Neuronal stem cell (in vitro differentiated cells): Measurements from ENCODE around the gene OR12D1.
A peak's percentile ranks its signal among the peaks of the same experiment; 100 is the strongest.
"Not testable (repeated sequence)": the region's sequence is repeated elsewhere in the genome, so short reads cannot be mapped to it uniquely, and the experiment has no call there.

Experiments
- DNase-seq: peaks from one replicate; pipeline ENCODE4 v3.0.0-alpha.2; 2013; ENCODE audit warnings: low spot score
- H2AFZ ChIP-seq: one replicate; pipeline ENCODE4 v1.6.1; 2013; ENCODE audit warnings: mild to moderate bottlenecking, low read length, inconsistent platforms
- H2AK5ac ChIP-seq: 2 replicates; pipeline ENCODE4 v1.6.1; 2013; ENCODE audit warnings: low read depth, mild to moderate bottlenecking, inconsistent platforms, low read length, moderate library complexity, mixed read lengths
- H2BK120ac ChIP-seq: 2 replicates; pipeline ENCODE4 v1.6.1; 2013; ENCODE audit warnings: low read depth, mild to moderate bottlenecking, inconsistent platforms, low read length, moderate library complexity, mixed read lengths
- H2BK12ac ChIP-seq: one replicate; pipeline ENCODE4 v1.6.1; 2013; ENCODE audit warnings: low read length, inconsistent platforms
- H2BK15ac ChIP-seq: 2 replicates; pipeline ENCODE4 v1.6.1; 2013; ENCODE audit warnings: mild to moderate bottlenecking, low read length, inconsistent platforms, mixed read lengths
- H2BK5ac ChIP-seq: one replicate; pipeline ENCODE4 v1.6.1; 2013; ENCODE audit warnings: inconsistent platforms, mild to moderate bottlenecking, low read length, moderate library complexity
- H3K14ac ChIP-seq: one replicate; pipeline ENCODE4 v1.6.1; 2013; ENCODE audit warnings: low read length, inconsistent platforms
- H3K18ac ChIP-seq: 2 replicates; pipeline ENCODE4 v1.6.1; 2013; ENCODE audit warnings: low read length, inconsistent platforms
- H3K23ac ChIP-seq: 2 replicates; pipeline ENCODE4 v1.6.1; 2013; ENCODE audit warnings: low read depth, mild to moderate bottlenecking, mixed read lengths, low read length, inconsistent platforms; ENCODE audit not compliant: poor library complexity
- H3K27ac ChIP-seq: replicated peaks from 3 replicates; pipeline ENCODE4 v1.5.1; 2013; ENCODE audit warnings: low read length, inconsistent platforms
- H3K27me3 ChIP-seq, 3 experiments: 2 replicates each; pipeline ENCODE4 v1.6.1; 2013; ENCODE audit warnings: low read length in 3 of 3, mild to moderate bottlenecking in 2 of 3, inconsistent platforms in 1 of 3, low read depth in 1 of 3, mixed read lengths in 1 of 3, moderate library complexity in 1 of 3; ENCODE audit not compliant: control insufficient read depth in 3 of 3, insufficient read depth in 3 of 3
- H3K36me3 ChIP-seq, 2 donors: replicated peaks in 1 of 2; 2 replicates each; pipeline ENCODE4 v1.6.1; 2013; ENCODE audit warnings: low read length in 2 of 2; ENCODE audit not compliant: control insufficient read depth in 2 of 2, insufficient read depth in 2 of 2
- H3K4ac ChIP-seq: 2 replicates; pipeline ENCODE4 v1.6.1; 2013; ENCODE audit warnings: inconsistent platforms, mild to moderate bottlenecking, low read length, moderate library complexity
- H3K4me1 ChIP-seq, 2 donors: 1 replicate in 1 of 2; 2 replicates in 1 of 2; pipeline ENCODE4 v1.6.1; 2013; ENCODE audit warnings: low read length in 2 of 2, low read depth in 1 of 2; ENCODE audit not compliant: control insufficient read depth in 2 of 2, insufficient read depth in 1 of 2
- H3K4me2 ChIP-seq: one replicate; pipeline ENCODE4 v1.6.1; 2013; ENCODE audit warnings: mild to moderate bottlenecking, low read length, inconsistent platforms; ENCODE audit not compliant: insufficient read depth, poor library complexity, severe bottlenecking
- H3K4me3 ChIP-seq, 2 donors: 2 replicates each; pipeline ENCODE4 v1.5.1; 2013; ENCODE audit warnings: low read length in 2 of 2, mild to moderate bottlenecking in 2 of 2, inconsistent platforms in 1 of 2, moderate library complexity in 1 of 2
- H3K79me1 ChIP-seq: one replicate; pipeline ENCODE4 v1.6.1; 2013; ENCODE audit warnings: low read depth, mild to moderate bottlenecking, inconsistent platforms, low read length, moderate library complexity
- H3K9ac ChIP-seq: one replicate; pipeline ENCODE4 v1.6.1; 2013; ENCODE audit warnings: mild to moderate bottlenecking, low read depth, low read length, inconsistent platforms; ENCODE audit not compliant: poor library complexity
- H3K9me3 ChIP-seq, 2 donors: replicated peaks in 1 of 2; 2 replicates each; pipeline versions ENCODE3 to v1.6.1; 2013; ENCODE audit warnings: low read length in 2 of 2, mild to moderate bottlenecking in 2 of 2, inconsistent platforms in 1 of 2, low read depth in 1 of 2, mixed read lengths in 1 of 2, moderate library complexity in 1 of 2; ENCODE audit not compliant: control insufficient read depth in 2 of 2, insufficient read depth in 1 of 2
- H4K8ac ChIP-seq: one replicate; pipeline ENCODE4 v1.6.1; 2013; ENCODE audit warnings: low read depth, mild to moderate bottlenecking, inconsistent platforms, low read length, moderate library complexity
- H4K91ac ChIP-seq: one replicate; pipeline ENCODE4 v1.6.1; 2013; ENCODE audit warnings: low read length, low read depth, mild to moderate bottlenecking, inconsistent platforms; ENCODE audit not compliant: poor library complexity
- WGBS, 2 donors: extraction: QIAGEN DNeasy Blood & Tissue Kit; methylation state at CpG; one replicate each; pipeline ENCODE4 v1.1.7; 2013; ENCODE audit warnings: missing lambda C conversion rate in 2 of 2, mixed read lengths in 1 of 2; ENCODE audit not compliant: insufficient read length in 2 of 2, insufficient replicate concordance in 1 of 2; ENCODE audit errors: extremely low coverage in 2 of 2; 5-methylcytosine and 5-hydroxymethylcytosine counted together

Gene OR12D1

GRCh38 chr6:29444031-29444430 is 29.3 kb downstream of the OR12D1 start:
- not testable (repeated sequence) for H3K27ac ChIP-seq, H3K4me3 ChIP-seq, H3K14ac ChIP-seq, H2BK5ac ChIP-seq, H3K4me2 ChIP-seq, H3K9me3 ChIP-seq, H3K4me1 ChIP-seq, H2AFZ ChIP-seq, DNase-seq, H4K91ac ChIP-seq, H2BK15ac ChIP-seq, H4K8ac ChIP-seq, H3K27me3 ChIP-seq, H2BK12ac ChIP-seq, H2BK120ac ChIP-seq, H3K79me1 ChIP-seq, H3K9ac ChIP-seq, H3K18ac ChIP-seq, H3K4ac ChIP-seq, H3K36me3 ChIP-seq, H3K23ac ChIP-seq, H2AK5ac ChIP-seq
- WGBS, 2 donors: no CpG with 5 or more reads among the region's 1 CpG

GRCh38 chr6:29447670-29448069 is 32.9 kb downstream of the OR12D1 start:
- Histone ChIP-seq H3K23ac (no peak overlapping the region), H4K8ac (no peak overlapping the region), H2BK120ac (no peak overlapping the region), H3K27ac (peak overlapping the region; percentile 76), H2BK12ac (no peak overlapping the region), H2BK15ac (no peak overlapping the region), H3K27me3 (no peaks in the 10 kb centered on the region), H3K18ac (no peak overlapping the region), H2AK5ac (no peak overlapping the region), H2BK5ac (no peak overlapping the region), H3K4me2 (no peak overlapping the region), H3K4ac (no peak overlapping the region), H3K14ac (no peak overlapping the region), H3K4me1 (peaks cover 2 to 3% of the 10 kb centered on the region in 2 donors), H3K4me3 (no peak overlapping the region), H2AFZ (no peak overlapping the region), H3K9me3 (peaks cover 0 to 3% of the 10 kb centered on the region in 2 donors), H3K79me1 (no peaks in the 10 kb centered on the region), H3K9ac (no peak overlapping the region), H4K91ac (no peak overlapping the region), H3K36me3 (no peaks in the 10 kb centered on the region)
- DNase-seq: peak; percentile 47
- WGBS, 2 donors: no CpG with 5 or more reads among the region's 1 CpG

- no peak overlapping the region for H2AFZ ChIP-seq
- WGBS, 2 donors: no CpG with 5 or more reads among the region's 3 CpGs
- no peak overlapping the region for H2BK120ac ChIP-seq
- H3K9ac ChIP-seq: no peak overlapping the region
- peaks cover 2 to 3% of the 10 kb centered on the region in 2 donors for H3K4me1 ChIP-seq
- no peak overlapping the region for H2BK5ac ChIP-seq
- no peak overlapping the region for H2BK15ac ChIP-seq
- H3K4me3 ChIP-seq: no peak overlapping the region
- no peak overlapping the region for H3K4ac ChIP-seq
- no peak overlapping the region for H3K14ac ChIP-seq
- H3K79me1 ChIP-seq: no peaks in the 10 kb centered on the region
- H3K27ac ChIP-seq: no peak overlapping the region
- no peak overlapping the region for H4K91ac ChIP-seq
- no peaks in the 10 kb centered on the region for H3K27me3 ChIP-seq
- no peaks in the 10 kb centered on the region for H3K36me3 ChIP-seq
- no peak overlapping the region for H2BK12ac ChIP-seq
- H3K18ac ChIP-seq: no peak overlapping the region
- H4K8ac ChIP-seq: no peak overlapping the region
- no peak overlapping the region for H3K4me2 ChIP-seq
- DNase-seq: no peak
- no peak overlapping the region for H3K23ac ChIP-seq
- no peak overlapping the region for H2AK5ac ChIP-seq
- peaks cover 0 to 2% of the 10 kb centered on the region in 2 donors for H3K9me3 ChIP-seq
These were observed 36.9 kb downstream of the OR12D1 start for GRCh38 chr6:29451471-29452193.

GRCh38 chr6:29456971-29457370 is 42.2 kb downstream of the OR12D1 start, which contains the start of the genes OR11A1 and OR2H1:
Gene OR11A1, minus strand, starts transcription at chr6:29457071. Its CDS starts 29,430 bp downstream, at chr6:29427641.
Gene OR2H1, plus strand, starts transcription at chr6:29457155. Its CDS starts 4,615 bp downstream, at chr6:29461770.
- H3K18ac ChIP-seq: no peak within 1 kb of the TSS
- H2AK5ac ChIP-seq: no peak within 1 kb of the TSS
- H3K23ac ChIP-seq: no peak within 1 kb of the TSS
- no CpG with 5 or more reads among the region's 2 CpGs for WGBS, 2 donors
- no peak within 1 kb of the TSS for H3K9ac ChIP-seq
- H4K91ac ChIP-seq: no peak within 1 kb of the TSS
- H3K4me3 ChIP-seq: no peak within 1 kb of the TSS
- no peak within 1 kb of the TSS for H3K27ac ChIP-seq
- H2BK120ac ChIP-seq: no peak within 1 kb of the TSS
- H3K27me3 ChIP-seq: peaks cover 0 to 3% (median 0%) of the 10 kb centered on the region in 3 experiments
- no peak within 1 kb of the TSS for H2BK5ac ChIP-seq
- H4K8ac ChIP-seq: no peak within 1 kb of the TSS
- H2BK12ac ChIP-seq: no peak within 1 kb of the TSS
- H3K9me3 ChIP-seq: no peaks in the 10 kb centered on the region
- H3K4me2 ChIP-seq: no peak within 1 kb of the TSS
- H3K14ac ChIP-seq: no peak within 1 kb of the TSS
- no peaks in the 10 kb centered on the region for H3K79me1 ChIP-seq
- no peak within 1 kb of the TSS for H2BK15ac ChIP-seq
- H3K36me3 ChIP-seq: no peaks in the 10 kb centered on the region
- DNase-seq: no peak
- H3K4ac ChIP-seq: no peak within 1 kb of the TSS
- no peak within 1 kb of the TSS for H2AFZ ChIP-seq
- no peaks in the 10 kb centered on the region for H3K4me1 ChIP-seq
